Panc1 (cell line): ENCODE data around the gene ITGB6.

ENCODE experiments used
- POLR2AphosphoS5 ChIP-seq: IDR thresholded peaks from 2 replicates; pipeline ENCODE4 v1.6.1; 2012; ENCODE audit warnings: mild to moderate bottlenecking, low read depth, low read length, moderate library complexity
- SIN3A ChIP-seq: IDR thresholded peaks from 2 replicates; pipeline ENCODE4 v1.6.1; 2012; ENCODE audit warnings: low read depth, mild to moderate bottlenecking, low read length, moderate library complexity, borderline replicate concordance; ENCODE audit not compliant: insufficient read depth
- TF ChIP-seq, protein P1 (sequence below): fragments of 450-650 bp; IDR thresholded peaks from 2 replicates; pipeline ENCODE4 v1.5.1; 2017; ENCODE audit warnings: mild to moderate bottlenecking
- TF ChIP-seq, protein P2 (sequence below), 2 experiments: IDR thresholded peaks; 2 replicates each; pipeline ENCODE4 v1.6.1; 2011 to 2012; ENCODE audit warnings: low read depth in 2 of 2, control low read depth in 1 of 2, low read length in 1 of 2, mild to moderate bottlenecking in 1 of 2, moderate library complexity in 1 of 2; ENCODE audit not compliant: insufficient read depth in 1 of 2

DNA sequence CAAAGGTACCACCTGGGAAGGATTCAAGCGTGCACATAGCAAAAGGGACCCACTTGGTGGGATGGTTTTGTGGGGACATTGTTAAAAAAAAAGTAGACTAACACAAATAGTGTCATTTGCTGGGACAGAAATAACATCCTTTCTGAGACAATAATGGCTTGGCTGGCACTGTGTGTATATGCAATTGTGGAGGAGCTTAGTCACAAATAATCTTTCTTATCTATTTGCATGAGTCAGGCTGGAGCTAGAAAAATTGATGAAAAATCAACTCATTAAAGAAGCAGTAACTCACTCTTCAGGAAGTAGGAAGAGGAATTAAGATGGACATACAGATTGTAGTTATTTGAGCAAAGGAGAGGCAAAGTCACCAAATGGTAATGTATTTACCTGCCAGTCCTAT is 29.5 kb upstream of the ITGB6 start:
- TF ChIP-seq, protein P1, sequence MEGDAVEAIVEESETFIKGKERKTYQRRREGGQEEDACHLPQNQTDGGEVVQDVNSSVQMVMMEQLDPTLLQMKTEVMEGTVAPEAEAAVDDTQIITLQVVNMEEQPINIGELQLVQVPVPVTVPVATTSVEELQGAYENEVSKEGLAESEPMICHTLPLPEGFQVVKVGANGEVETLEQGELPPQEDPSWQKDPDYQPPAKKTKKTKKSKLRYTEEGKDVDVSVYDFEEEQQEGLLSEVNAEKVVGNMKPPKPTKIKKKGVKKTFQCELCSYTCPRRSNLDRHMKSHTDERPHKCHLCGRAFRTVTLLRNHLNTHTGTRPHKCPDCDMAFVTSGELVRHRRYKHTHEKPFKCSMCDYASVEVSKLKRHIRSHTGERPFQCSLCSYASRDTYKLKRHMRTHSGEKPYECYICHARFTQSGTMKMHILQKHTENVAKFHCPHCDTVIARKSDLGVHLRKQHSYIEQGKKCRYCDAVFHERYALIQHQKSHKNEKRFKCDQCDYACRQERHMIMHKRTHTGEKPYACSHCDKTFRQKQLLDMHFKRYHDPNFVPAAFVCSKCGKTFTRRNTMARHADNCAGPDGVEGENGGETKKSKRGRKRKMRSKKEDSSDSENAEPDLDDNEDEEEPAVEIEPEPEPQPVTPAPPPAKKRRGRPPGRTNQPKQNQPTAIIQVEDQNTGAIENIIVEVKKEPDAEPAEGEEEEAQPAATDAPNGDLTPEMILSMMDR, result no peak
- TF ChIP-seq SIN3A (no peak), POLR2AphosphoS5 (no peak)
- TF ChIP-seq, protein P2, sequence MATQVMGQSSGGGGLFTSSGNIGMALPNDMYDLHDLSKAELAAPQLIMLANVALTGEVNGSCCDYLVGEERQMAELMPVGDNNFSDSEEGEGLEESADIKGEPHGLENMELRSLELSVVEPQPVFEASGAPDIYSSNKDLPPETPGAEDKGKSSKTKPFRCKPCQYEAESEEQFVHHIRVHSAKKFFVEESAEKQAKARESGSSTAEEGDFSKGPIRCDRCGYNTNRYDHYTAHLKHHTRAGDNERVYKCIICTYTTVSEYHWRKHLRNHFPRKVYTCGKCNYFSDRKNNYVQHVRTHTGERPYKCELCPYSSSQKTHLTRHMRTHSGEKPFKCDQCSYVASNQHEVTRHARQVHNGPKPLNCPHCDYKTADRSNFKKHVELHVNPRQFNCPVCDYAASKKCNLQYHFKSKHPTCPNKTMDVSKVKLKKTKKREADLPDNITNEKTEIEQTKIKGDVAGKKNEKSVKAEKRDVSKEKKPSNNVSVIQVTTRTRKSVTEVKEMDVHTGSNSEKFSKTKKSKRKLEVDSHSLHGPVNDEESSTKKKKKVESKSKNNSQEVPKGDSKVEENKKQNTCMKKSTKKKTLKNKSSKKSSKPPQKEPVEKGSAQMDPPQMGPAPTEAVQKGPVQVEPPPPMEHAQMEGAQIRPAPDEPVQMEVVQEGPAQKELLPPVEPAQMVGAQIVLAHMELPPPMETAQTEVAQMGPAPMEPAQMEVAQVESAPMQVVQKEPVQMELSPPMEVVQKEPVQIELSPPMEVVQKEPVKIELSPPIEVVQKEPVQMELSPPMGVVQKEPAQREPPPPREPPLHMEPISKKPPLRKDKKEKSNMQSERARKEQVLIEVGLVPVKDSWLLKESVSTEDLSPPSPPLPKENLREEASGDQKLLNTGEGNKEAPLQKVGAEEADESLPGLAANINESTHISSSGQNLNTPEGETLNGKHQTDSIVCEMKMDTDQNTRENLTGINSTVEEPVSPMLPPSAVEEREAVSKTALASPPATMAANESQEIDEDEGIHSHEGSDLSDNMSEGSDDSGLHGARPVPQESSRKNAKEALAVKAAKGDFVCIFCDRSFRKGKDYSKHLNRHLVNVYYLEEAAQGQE (IDR thresholded peaks at IDR 0.05; ENCODE audit: insufficient read depth in 1 of 2, low read depth in 2 of 2, low read length in 1 of 2), result no peak
